Measurements from ENCODE around the gene FAM50B. TPM values are rescaled to one million over a fixed set of nuclear protein-coding genes. Genes with fewer than 3 reads are reported as not detected.

The FAM50B gene
- total RNA-seq, 2 experiments from 2014 or later: 5.2 to 6.0 TPM

DNA sequence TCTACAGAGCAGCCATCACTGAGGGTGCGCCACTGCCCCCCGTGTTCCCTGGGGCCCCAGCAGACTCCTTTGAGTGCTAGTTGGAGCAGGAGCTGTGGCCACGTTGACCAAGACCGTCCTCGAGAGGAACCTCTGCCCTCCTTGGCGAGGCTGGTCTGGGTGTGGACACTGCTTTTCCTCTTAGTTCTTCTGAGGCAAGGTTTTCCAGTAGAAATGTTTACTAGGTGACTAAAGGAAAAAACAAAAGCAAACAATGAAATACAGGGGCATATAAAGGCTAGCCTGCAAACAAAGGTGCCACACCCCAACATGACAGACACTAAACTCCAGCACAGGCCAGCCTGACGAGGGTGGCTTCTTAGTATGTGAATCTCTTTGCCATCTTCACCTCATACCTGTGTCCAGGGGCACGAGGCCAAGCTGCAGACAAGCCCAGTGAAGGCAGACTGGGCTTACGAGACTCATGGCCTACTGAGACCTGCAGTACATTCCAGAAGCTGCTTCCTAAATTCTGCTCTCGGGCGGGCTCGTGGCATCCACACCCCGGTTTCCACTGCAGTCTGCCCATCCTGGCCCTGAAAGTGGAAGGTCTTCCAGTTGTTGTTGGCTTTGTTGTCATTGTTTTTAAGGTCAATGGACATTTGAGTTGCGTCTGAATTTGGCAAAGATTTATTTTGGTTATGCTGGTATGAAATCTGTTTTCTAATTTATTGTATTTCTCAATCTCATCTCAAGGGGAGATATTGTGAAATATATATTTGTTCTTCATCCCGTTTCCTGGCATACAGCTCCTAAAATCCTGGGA lies 39.2 kb downstream of the FAM50B start:
- no peaks in the 10 kb centered on the region for H3K4me1 Mint-ChIP-seq (ENCODE audit: low read depth)
- ChIA-PET POLR2A (interaction anchor here (1.1 kb wide), 1 partner anchor 18 kb away, joined by 3 read pairs; no protein-coding TSS in a partner anchor), CTCF (interaction anchor here (0.9 to 2.4 kb wide), 7 partner anchors 14 to 147 kb away, joined by 3 to 8 read pairs (median 4); partner anchors contain the start of gene FAM50B)
- TF ChIP-seq, protein P1, sequence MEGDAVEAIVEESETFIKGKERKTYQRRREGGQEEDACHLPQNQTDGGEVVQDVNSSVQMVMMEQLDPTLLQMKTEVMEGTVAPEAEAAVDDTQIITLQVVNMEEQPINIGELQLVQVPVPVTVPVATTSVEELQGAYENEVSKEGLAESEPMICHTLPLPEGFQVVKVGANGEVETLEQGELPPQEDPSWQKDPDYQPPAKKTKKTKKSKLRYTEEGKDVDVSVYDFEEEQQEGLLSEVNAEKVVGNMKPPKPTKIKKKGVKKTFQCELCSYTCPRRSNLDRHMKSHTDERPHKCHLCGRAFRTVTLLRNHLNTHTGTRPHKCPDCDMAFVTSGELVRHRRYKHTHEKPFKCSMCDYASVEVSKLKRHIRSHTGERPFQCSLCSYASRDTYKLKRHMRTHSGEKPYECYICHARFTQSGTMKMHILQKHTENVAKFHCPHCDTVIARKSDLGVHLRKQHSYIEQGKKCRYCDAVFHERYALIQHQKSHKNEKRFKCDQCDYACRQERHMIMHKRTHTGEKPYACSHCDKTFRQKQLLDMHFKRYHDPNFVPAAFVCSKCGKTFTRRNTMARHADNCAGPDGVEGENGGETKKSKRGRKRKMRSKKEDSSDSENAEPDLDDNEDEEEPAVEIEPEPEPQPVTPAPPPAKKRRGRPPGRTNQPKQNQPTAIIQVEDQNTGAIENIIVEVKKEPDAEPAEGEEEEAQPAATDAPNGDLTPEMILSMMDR (IDR thresholded peaks at IDR 0.05): no peak
- H3K4me3 Mint-ChIP-seq: no peak overlapping the region
- H3K27me3 Mint-ChIP-seq: peaks cover 2% of the 10 kb centered on the region
- H3K9me3 Mint-ChIP-seq: no peaks in the 10 kb centered on the region
- ATAC-seq: no peak
- no peak overlapping the region for H3K27ac Mint-ChIP-seq
- H3K36me3 Mint-ChIP-seq (ENCODE audit: low read depth): no peaks in the 10 kb centered on the region
- no peak for DNase-seq
- intact Hi-C loops (cut with micrococcal nuclease): no loop called here

DNA sequence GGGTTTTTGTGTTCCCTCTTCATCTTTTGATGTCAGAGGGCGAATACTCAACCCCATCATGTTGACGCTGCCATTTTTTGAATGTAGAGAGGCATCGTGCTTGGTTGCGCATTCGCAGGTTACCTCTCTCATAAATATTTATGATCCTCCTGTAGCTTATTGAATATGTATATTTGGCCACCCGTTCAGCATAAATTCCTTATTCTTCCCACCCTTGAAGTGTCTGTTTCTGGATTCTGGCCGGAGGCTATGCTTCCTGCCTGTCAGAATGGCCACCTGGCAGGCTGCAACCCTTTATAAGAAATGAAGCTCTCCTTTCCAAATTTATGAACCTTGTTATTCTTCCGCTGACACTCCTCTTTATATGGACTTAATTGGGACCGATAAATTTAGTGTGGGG lies 40.9 kb downstream of the FAM50B start:
- ChIA-PET CTCF (no interaction called here), POLR2A (no interaction called here)
- H3K4me3 Mint-ChIP-seq: no peak overlapping the region
- TF ChIP-seq, protein P1 (IDR thresholded peaks at IDR 0.05): no peak
- no peaks in the 10 kb centered on the region for H3K4me1 Mint-ChIP-seq (ENCODE audit: low read depth)
- no peaks in the 10 kb centered on the region for H3K9me3 Mint-ChIP-seq
- peaks cover 2% of the 10 kb centered on the region for H3K27me3 Mint-ChIP-seq
- no peaks in the 10 kb centered on the region for H3K36me3 Mint-ChIP-seq (ENCODE audit: low read depth)
- ATAC-seq (no peak), DNase-seq (no peak)
- H3K27ac Mint-ChIP-seq: no peak overlapping the region
- intact Hi-C loops (cut with micrococcal nuclease): no loop called here

DNA sequence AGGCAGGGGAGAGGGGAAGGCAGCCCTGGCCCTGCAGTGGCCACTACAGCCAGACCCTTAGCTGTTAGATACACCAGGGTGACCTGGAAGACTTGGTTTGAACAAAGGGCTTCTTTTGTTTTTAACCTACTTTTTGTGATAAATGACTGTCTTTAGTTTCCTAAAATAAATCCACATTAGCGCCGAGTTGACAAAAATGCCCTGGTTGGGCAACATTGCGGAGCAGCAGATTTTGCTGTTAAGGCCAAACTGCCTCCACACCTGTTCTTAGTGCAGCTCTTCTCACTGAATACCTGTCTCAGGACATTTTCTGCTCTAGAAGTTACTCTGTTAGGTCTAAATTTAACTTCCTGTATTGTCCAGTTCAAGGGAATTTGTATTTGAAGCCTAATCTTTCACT lies 42.7 kb downstream of the FAM50B start:
- no peaks in the 10 kb centered on the region for H3K9me3 Mint-ChIP-seq
- CTCF ChIA-PET: interaction anchor here (0.6 to 1.3 kb wide), 2 partner anchors 43 to 370 kb away, joined by 3 read pairs; no protein-coding TSS in a partner anchor
- ATAC-seq (no peak), DNase-seq (no peak)
- POLR2A ChIA-PET: no interaction called here
- TF ChIP-seq, protein P1 (IDR thresholded peaks at IDR 0.05): no peak
- H3K4me1 Mint-ChIP-seq (ENCODE audit: low read depth): no peaks in the 10 kb centered on the region
- no peaks in the 10 kb centered on the region for H3K36me3 Mint-ChIP-seq (ENCODE audit: low read depth)
- intact Hi-C loops (cut with micrococcal nuclease): no loop called here
- no peak overlapping the region for H3K4me3 Mint-ChIP-seq
- H3K27me3 Mint-ChIP-seq: peaks cover 2% of the 10 kb centered on the region
- H3K27ac Mint-ChIP-seq: no peak overlapping the region

DNA sequence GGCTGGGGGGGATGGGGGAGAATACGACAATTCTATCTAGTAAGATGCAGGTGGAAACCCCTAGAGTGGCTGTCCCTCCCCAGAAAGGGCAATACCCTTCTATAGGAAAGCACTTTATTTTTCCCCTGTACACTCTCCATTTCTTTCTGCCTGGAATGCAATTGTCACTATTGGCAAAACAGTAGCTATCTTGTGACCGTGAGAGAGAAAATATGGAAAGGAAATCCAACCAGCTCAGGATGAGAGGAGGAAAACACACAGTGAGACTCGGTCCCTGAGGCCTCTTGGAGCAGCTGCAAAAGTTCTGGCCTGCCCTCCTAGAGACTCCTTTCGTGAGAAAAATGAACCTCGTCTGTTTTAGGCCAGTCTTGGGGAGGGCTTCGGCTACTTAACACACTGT lies 43.4 kb downstream of the FAM50B start:
- POLR2A ChIA-PET: no interaction called here
- ATAC-seq (no peak), DNase-seq (no peak)
- Mint-ChIP-seq H3K36me3 (ENCODE audit: low read depth) (no peaks in the 10 kb centered on the region), H3K27me3 (peaks cover 2% of the 10 kb centered on the region), H3K27ac (no peak overlapping the region), H3K9me3 (no peaks in the 10 kb centered on the region), H3K4me1 (ENCODE audit: low read depth) (no peaks in the 10 kb centered on the region), H3K4me3 (no peak overlapping the region)
- intact Hi-C loops (cut with micrococcal nuclease): no loop called here
- TF ChIP-seq, protein P1 (IDR thresholded peaks at IDR 0.05): no peak
- CTCF ChIA-PET: interaction anchor here (1.3 kb wide), 1 partner anchor 44 kb away, joined by 3 read pairs; no protein-coding TSS in a partner anchor

DNA sequence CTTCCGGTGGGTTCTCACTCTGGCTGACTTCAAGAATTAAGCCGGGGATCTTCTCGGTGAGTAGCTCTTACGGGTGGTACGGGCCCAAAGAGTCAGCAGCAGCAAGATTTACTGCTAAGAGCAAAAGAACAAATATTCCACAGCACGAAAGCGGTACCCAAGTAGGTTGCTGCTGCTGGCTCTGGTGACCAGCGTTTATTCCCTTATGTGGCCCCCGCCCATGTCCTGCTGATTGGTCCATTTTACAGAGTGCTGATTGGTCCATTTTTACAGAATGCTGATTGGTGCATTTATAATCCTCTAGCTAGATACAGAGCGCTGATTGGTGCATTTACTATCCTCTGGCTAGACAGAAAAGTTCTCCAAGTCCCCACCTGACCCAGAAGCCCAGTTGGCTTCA lies 44.3 kb downstream of the FAM50B start:
- DNase-seq (no peak), ATAC-seq (no peak)
- Mint-ChIP-seq H3K4me1 (ENCODE audit: low read depth) (no peaks in the 10 kb centered on the region), H3K27ac (no peak overlapping the region), H3K4me3 (no peak overlapping the region), H3K9me3 (no peaks in the 10 kb centered on the region), H3K36me3 (ENCODE audit: low read depth) (no peaks in the 10 kb centered on the region), H3K27me3 (peaks cover 2% of the 10 kb centered on the region)
- POLR2A ChIA-PET: no interaction called here
- intact Hi-C loops (cut with micrococcal nuclease): no loop called here
- CTCF ChIA-PET: interaction anchor here (1.6 kb wide), 1 partner anchor 85 kb away, joined by 4 read pairs; no protein-coding TSS in a partner anchor
- TF ChIP-seq, protein P1 (IDR thresholded peaks at IDR 0.05): no peak
